NCI-H526 (cell line): ENCODE data around the gene BIK.
"Not testable (repeated sequence)": the region's sequence is repeated elsewhere in the genome, so short reads cannot be mapped to it uniquely, and the experiment has no call there.

ENCODE experiments used
- DNase-seq, 2 experiments: peaks; one replicate each; lab custom pipeline; 2025; lab: John Stamatoyannopoulos, UW

The BIK gene

GRCh38 chr22:43104950-43105349 lies 5.6 kb upstream of the BIK start:
- DNase-seq: not testable (repeated sequence)

- DNase-seq: no peak
Observed at GRCh38 chr22:43106302-43106701, 4.2 kb upstream of the BIK start.

- peak in 1 of 2 experiments; percentile 13 for DNase-seq
Observed at GRCh38 chr22:43109511-43109910, 1.0 kb upstream of the BIK start.

- no peak for DNase-seq
Observed at GRCh38 chr22:43109921-43110443, 568 bp upstream of the BIK start.

- peak in 1 of 2 experiments; percentile 43 for DNase-seq
Observed at GRCh38 chr22:43110927-43111623, 525 bp downstream of the BIK start.

GRCh38 chr22:43113526-43114251 lies 3.1 kb downstream of the BIK start:
- peak; percentile 7 to 27 for DNase-seq

GRCh38 chr22:43114958-43115357 lies 4.4 kb downstream of the BIK start:
- no peak for DNase-seq

- DNase-seq: no peak
Observed at GRCh38 chr22:43116932-43117331, 6.4 kb downstream of the BIK start.

GRCh38 chr22:43118024-43118849 lies 7.7 kb downstream of the BIK start:
- peak in 1 of 2 experiments; percentile 13 for DNase-seq

GRCh38 chr22:43118953-43119458 lies 8.5 kb downstream of the BIK start:
- DNase-seq: peak; percentile 89 to 91

- no peak for DNase-seq
Observed at GRCh38 chr22:43126501-43127165, 16.1 kb downstream of the BIK start.

- no peak for DNase-seq
Observed at GRCh38 chr22:43127166-43127908, 16.8 kb downstream of the BIK start.

- DNase-seq: no peak
Observed at GRCh38 chr22:43128116-43128515, 17.6 kb downstream of the BIK start.

GRCh38 chr22:43128928-43129424 lies 18.4 kb downstream of the BIK start:
- DNase-seq: peak; percentile 15 to 72

GRCh38 chr22:43129426-43130425 lies 19.2 kb downstream of the BIK start:
- no peak for DNase-seq

GRCh38 chr22:43131773-43132501 lies 21.4 kb downstream of the BIK start:
- DNase-seq: no peak

- no peak for DNase-seq
Observed at GRCh38 chr22:43133401-43133800, 22.9 kb downstream of the BIK start.

GRCh38 chr22:43134553-43134952 lies 24.0 kb downstream of the BIK start:
- no peak for DNase-seq

GRCh38 chr22:43135565-43135964 lies 25.0 kb downstream of the BIK start:
- DNase-seq: no peak
